GM21528 (cell line): ENCODE measurements around the gene TUBA8.
"Not testable (repeated sequence)": the region's sequence is repeated elsewhere in the genome, so short reads cannot be mapped to it uniquely, and the experiment has no call there.

Experiments used
- ATAC-seq: cut with Tn5 transposase; IDR thresholded peaks from one replicate; pipeline ENCODE4 v1.9.1; 2021; ENCODE audit warnings: mild to moderate bottlenecking, moderate library complexity; ENCODE audit not compliant: unreplicated experiment, low FRiP score

The TUBA8 gene

GRCh38 chr22:18163843-18164242 lies 53.2 kb downstream of the TUBA8 start:
- not testable (repeated sequence) for ATAC-seq

GRCh38 chr22:18164584-18164983 lies 54.0 kb downstream of the TUBA8 start:
- not testable (repeated sequence) for ATAC-seq

- not testable (repeated sequence) for ATAC-seq
Observed at GRCh38 chr22:18165356-18165755, 54.7 kb downstream of the TUBA8 start.

DNA sequence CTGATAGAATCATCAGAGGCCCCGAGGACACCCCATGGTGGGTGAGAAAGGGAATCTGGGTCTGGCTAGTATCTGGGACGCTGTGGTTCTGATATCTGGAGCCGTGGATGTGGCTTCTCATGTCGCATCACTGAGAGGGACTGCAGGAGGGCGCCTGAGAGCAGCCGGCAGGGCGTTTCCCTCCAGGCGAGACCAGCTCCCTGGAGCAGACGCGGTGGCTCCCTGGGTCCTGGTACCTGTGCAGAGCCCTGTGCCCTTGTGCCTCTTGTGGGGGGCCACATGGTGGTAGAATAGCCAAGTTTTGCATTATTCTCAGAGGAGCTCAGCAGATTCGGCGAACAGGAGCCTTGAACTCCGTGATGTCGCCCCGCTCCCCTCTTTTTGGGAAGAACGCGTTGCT lies 59.7 kb downstream of the TUBA8 start:
- not testable (repeated sequence) for ATAC-seq

- not testable (repeated sequence) for ATAC-seq
Observed at GRCh38 chr22:18172203-18172602, 61.6 kb downstream of the TUBA8 start.

GRCh38 chr22:18172776-18173175 lies 62.2 kb downstream of the TUBA8 start:
- ATAC-seq = not testable (repeated sequence)

- ATAC-seq = not testable (repeated sequence)
Observed at GRCh38 chr22:18173441-18173840, 62.8 kb downstream of the TUBA8 start.
